ENCODE results near the gene FAM120A.

DNA sequence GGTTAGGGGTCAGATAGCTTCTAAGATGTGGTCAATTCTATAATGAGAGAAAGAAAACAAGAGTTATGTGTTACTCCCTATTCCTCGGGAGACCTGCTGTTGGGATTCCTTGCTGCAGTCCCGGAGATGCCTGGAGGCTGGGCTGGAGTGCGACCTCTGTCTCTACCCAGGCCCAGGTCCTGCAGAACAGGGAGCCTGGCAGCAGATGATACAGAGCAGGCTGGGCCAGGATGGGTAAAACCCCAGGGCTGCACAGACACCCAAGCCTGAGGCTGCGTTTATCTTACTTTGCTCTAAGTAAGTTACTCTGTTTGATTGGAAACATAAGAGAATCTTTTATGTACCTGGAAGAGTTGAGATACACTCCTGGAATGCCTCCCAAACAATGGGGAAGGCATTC lies 28.8 kb downstream of the FAM120A start:
- TF ChIP-seq POLR2A (IDR thresholded peaks at IDR 0.05) = no peak
- TF ChIP-seq, protein P1, sequence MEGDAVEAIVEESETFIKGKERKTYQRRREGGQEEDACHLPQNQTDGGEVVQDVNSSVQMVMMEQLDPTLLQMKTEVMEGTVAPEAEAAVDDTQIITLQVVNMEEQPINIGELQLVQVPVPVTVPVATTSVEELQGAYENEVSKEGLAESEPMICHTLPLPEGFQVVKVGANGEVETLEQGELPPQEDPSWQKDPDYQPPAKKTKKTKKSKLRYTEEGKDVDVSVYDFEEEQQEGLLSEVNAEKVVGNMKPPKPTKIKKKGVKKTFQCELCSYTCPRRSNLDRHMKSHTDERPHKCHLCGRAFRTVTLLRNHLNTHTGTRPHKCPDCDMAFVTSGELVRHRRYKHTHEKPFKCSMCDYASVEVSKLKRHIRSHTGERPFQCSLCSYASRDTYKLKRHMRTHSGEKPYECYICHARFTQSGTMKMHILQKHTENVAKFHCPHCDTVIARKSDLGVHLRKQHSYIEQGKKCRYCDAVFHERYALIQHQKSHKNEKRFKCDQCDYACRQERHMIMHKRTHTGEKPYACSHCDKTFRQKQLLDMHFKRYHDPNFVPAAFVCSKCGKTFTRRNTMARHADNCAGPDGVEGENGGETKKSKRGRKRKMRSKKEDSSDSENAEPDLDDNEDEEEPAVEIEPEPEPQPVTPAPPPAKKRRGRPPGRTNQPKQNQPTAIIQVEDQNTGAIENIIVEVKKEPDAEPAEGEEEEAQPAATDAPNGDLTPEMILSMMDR (IDR thresholded peaks at IDR 0.05) = no peak
